HepG2 (cell line): ENCODE data around the gene CTNND2. TPM values are rescaled to one million over a fixed set of nuclear protein-coding genes. Genes with fewer than 3 reads are reported as not detected.

Experiments
- ATAC-seq: fragments of 200-7000 bp; cut with Tn5 transposase; 3 replicates; pipeline ENCODE4 v1.9.1; 2020; ENCODE audit warnings: mild to moderate bottlenecking, moderate library complexity
- BruUV-seq: library from RNA; stranded (reverse); fragments of 400-500 nt; replicated peaks from 2 replicates; lab custom pipeline; 2021; lab: Mats Ljungman, UMichigan
- CTCF ChIA-PET: fragments of 300-600 bp; formaldehyde crosslinking; extraction: SDS; loops from one replicate; lab custom pipeline; 2021; ENCODE audit warnings: low total read pairs, inconsistent platforms, low intra/inter-chr PET ratio; lab: Yijun Ruan, JAX
- POLR2A ChIA-PET: fragments of 350-600 bp; sonication (Branson Sonifier 250); formaldehyde crosslinking; loops from one replicate; lab custom pipeline; 2020; ENCODE audit warnings: antibody characterized with exemption, inconsistent platforms; lab: Yijun Ruan, JAX
- DNase-seq: peaks from one replicate; pipeline ENCODE4 v3.0.0-alpha.2; 2015; ENCODE audit warnings: low spot score
- FAIRE-seq: peaks from 3 replicates; lab custom pipeline; 2011; peaks lifted over from hg19 to GRCh38; lab: Jason Lieb, UNC
- H2AFZ ChIP-seq: one replicate; pipeline ENCODE4 v1.6.1; 2011; ENCODE audit warnings: low read length, inconsistent platforms
- H3K27ac ChIP-seq: fragments of 300-600 bp; 3 replicates; pipeline ENCODE4 v1.8.0; 2011; ENCODE audit warnings: mixed run types, mild to moderate bottlenecking, mixed read lengths, low read length, inconsistent platforms; ENCODE audit not compliant: insufficient read depth; ENCODE audit errors: extremely low read length
- H3K27me3 ChIP-seq, 2 experiments: fragments of 200-600 bp in 1 of 2; 2 replicates in 1 of 2; 3 replicates in 1 of 2; pipeline versions ENCODE4 v1.6.0 to v1.8.0; 2011; ENCODE audit warnings: low read length in 2 of 2, mild to moderate bottlenecking in 2 of 2, moderate library complexity in 2 of 2, inconsistent platforms in 1 of 2; ENCODE audit not compliant: insufficient read depth in 2 of 2, control insufficient read depth in 1 of 2
- H3K36me3 ChIP-seq, 2 experiments: fragments of 200-600 bp in 1 of 2; replicated peaks in 1 of 2; 2 replicates in 1 of 2; 3 replicates in 1 of 2; pipeline versions ENCODE4 v1.5.1 to v1.8.0; 2011; ENCODE audit warnings: low read length in 2 of 2, inconsistent platforms in 1 of 2; ENCODE audit not compliant: insufficient read depth in 2 of 2, control insufficient read depth in 1 of 2
- H3K4me1 ChIP-seq: 2 replicates; pipeline ENCODE4 v1.5.1; 2012; ENCODE audit warnings: low read length, inconsistent platforms; ENCODE audit not compliant: insufficient read depth
- H3K4me2 ChIP-seq: 2 replicates; pipeline ENCODE4 v1.6.0; 2011; ENCODE audit warnings: low read depth, low read length, inconsistent platforms
- H3K4me3 ChIP-seq, 3 experiments: fragments of 200-600 bp in 1 of 3; sonication (generic), shearing (Covaris generic) in 1 of 3; replicated peaks in 1 of 3; 2 replicates each; pipeline ENCODE4 v1.5.1; 2011 to 2016; ENCODE audit warnings: low read length in 3 of 3, inconsistent platforms in 2 of 3, low read depth in 2 of 3, mild to moderate bottlenecking in 2 of 3, control low read depth in 1 of 3, mixed read lengths in 1 of 3; ENCODE audit not compliant: insufficient read depth in 1 of 3
- H3K79me2 ChIP-seq: one replicate; pipeline ENCODE4 v1.6.1; 2011; ENCODE audit warnings: low read length, inconsistent platforms; ENCODE audit not compliant: insufficient read depth
- H3K9ac ChIP-seq: 2 replicates; pipeline ENCODE4 v1.6.0; 2011; ENCODE audit warnings: mild to moderate bottlenecking, low read depth, low read length, inconsistent platforms; ENCODE audit not compliant: insufficient read depth
- H3K9me3 ChIP-seq: 2 replicates; pipeline ENCODE4 v1.5.1; 2012; ENCODE audit warnings: mild to moderate bottlenecking, low read length
- H4K20me1 ChIP-seq: 2 replicates; pipeline ENCODE4 v1.6.0; 2011; ENCODE audit warnings: inconsistent platforms, mild to moderate bottlenecking, low read length, moderate library complexity; ENCODE audit not compliant: insufficient read depth
- ARID2 ChIP-seq: sonication (generic); formaldehyde crosslinking; IDR thresholded peaks from 2 replicates; pipeline ENCODE4 v1.8.1; 2022; ENCODE audit warnings: mild to moderate bottlenecking, missing genetic modification reagents, borderline replicate concordance
- ATF1 ChIP-seq: IDR thresholded peaks from 2 replicates; pipeline ENCODE4 v1.6.1; 2016; ENCODE audit warnings: mild to moderate bottlenecking, control low read depth
- BHLHE40 ChIP-seq: IDR thresholded peaks from 2 replicates; pipeline ENCODE4 v1.6.1; 2011; ENCODE audit warnings: low read length, improper control_type of control experiment
- BRCA1 ChIP-seq: sonication (generic); formaldehyde crosslinking; IDR thresholded peaks from 2 replicates; pipeline ENCODE4 v1.4.0; 2020; ENCODE audit warnings: missing genetic modification reagents
- CHCHD3 ChIP-seq: sonication (generic); formaldehyde crosslinking; IDR thresholded peaks from 2 replicates; pipeline ENCODE4 v1.8.0; 2022; ENCODE audit warnings: mild to moderate bottlenecking, missing genetic modification reagents, moderate library complexity
- HNRNPUL1 ChIP-seq: fragments of 200-400 bp; formaldehyde crosslinking; IDR thresholded peaks from 2 replicates; pipeline ENCODE4 v1.6.1; 2017; ENCODE audit warnings: low read depth, mild to moderate bottlenecking, low read length, moderate library complexity
- HOXA5 ChIP-seq: sonication (generic); formaldehyde crosslinking; IDR thresholded peaks from 2 replicates; pipeline ENCODE4 v1.4.0; 2020; ENCODE audit warnings: missing genetic modification reagents
- MAFF ChIP-seq: IDR thresholded peaks from 2 replicates; pipeline ENCODE4 v1.6.1; 2011; ENCODE audit warnings: low read depth, low read length, improper control_type of control experiment
- MTA3 ChIP-seq: sonication (generic); formaldehyde crosslinking; IDR thresholded peaks from 2 replicates; pipeline ENCODE4 v1.4.0; 2020; ENCODE audit warnings: missing genetic modification reagents
- POGK ChIP-seq: sonication (generic); formaldehyde crosslinking; conservative IDR thresholded peaks from 2 replicates; pipeline ENCODE4 v1.8.0; 2022; ENCODE audit warnings: mild to moderate bottlenecking, moderate library complexity, missing genetic modification reagents
- PRPF4 ChIP-seq: fragments of 200-400 bp; formaldehyde crosslinking; IDR thresholded peaks from 2 replicates; pipeline ENCODE4 v1.6.1; 2016; ENCODE audit warnings: low read length, low read depth; ENCODE audit not compliant: poor library complexity, severe bottlenecking
- YY1 ChIP-seq: IDR thresholded peaks from 2 replicates; pipeline ENCODE4 v1.6.1; 2011; ENCODE audit warnings: low read length, low read depth, moderate library complexity, mild to moderate bottlenecking; ENCODE audit not compliant: insufficient read depth, insufficient replicate concordance
- ZBTB42 ChIP-seq: sonication (generic); formaldehyde crosslinking; IDR thresholded peaks from 2 replicates; pipeline ENCODE4 v1.5.0; 2020; ENCODE audit warnings: mild to moderate bottlenecking, missing genetic modification reagents
- ZNF234 ChIP-seq: sonication (generic); formaldehyde crosslinking; conservative IDR thresholded peaks from 2 replicates; pipeline ENCODE4 v1.5.1; 2020; ENCODE audit warnings: mild to moderate bottlenecking, missing genetic modification reagents
- ZNF292 ChIP-seq: sonication (generic); formaldehyde crosslinking; IDR thresholded peaks from 2 replicates; pipeline ENCODE4 v1.8.1; 2022; ENCODE audit warnings: mild to moderate bottlenecking, low read depth, missing genetic modification reagents, borderline replicate concordance
- ZNF550 ChIP-seq: sonication (generic); formaldehyde crosslinking; IDR thresholded peaks from 2 replicates; pipeline ENCODE4 v1.4.0; 2020; ENCODE audit warnings: mild to moderate bottlenecking, missing genetic modification reagents, borderline replicate concordance
- ZNF556 ChIP-seq: sonication (generic); formaldehyde crosslinking; IDR thresholded peaks from 2 replicates; pipeline ENCODE4 v1.4.0; 2020; ENCODE audit warnings: mild to moderate bottlenecking, missing genetic modification reagents, borderline replicate concordance
- ZNF598 ChIP-seq: sonication (generic); formaldehyde crosslinking; IDR thresholded peaks from 2 replicates; pipeline ENCODE4 v1.5.1; 2020; ENCODE audit warnings: mild to moderate bottlenecking, missing genetic modification reagents, borderline replicate concordance
- ZNF790 ChIP-seq: sonication (generic); formaldehyde crosslinking; IDR thresholded peaks from 2 replicates; pipeline ENCODE4 v1.8.0; 2022; ENCODE audit warnings: missing genetic modification reagents, mild to moderate bottlenecking, borderline replicate concordance
- WGBS: methylation state at CpG from one replicate; pipeline ENCODE4 v1.1.6; 2017; ENCODE audit warnings: low lambda C conversion rate; 5-methylcytosine and 5-hydroxymethylcytosine counted together
- in situ Hi-C: cut with HindIII; loops from 2 replicates; pipeline ENCODE4 v1.10.0; 2017; ENCODE audit warnings: low pct_unique_long_range_greater_than_20kb; ENCODE audit not compliant: extremely low pct_ligation_motif_present
- intact Hi-C: fragments of 100-400 bp; cut with micrococcal nuclease; formaldehyde crosslinking; loops from one replicate; pipeline ENCODE4 v1.10.0; 2022; ENCODE audit not compliant: unreplicated experiment
- polyA plus RNA-seq, 8 experiments: library from polyadenylated mRNA; depleted of rRNA in 3 of 8; stranded (reverse) in 7 of 8; unstranded in 1 of 8; fragments of >200 nt; fragmentation: Illumina TruSeq in 4 of 8; extraction: Trizol in 4 of 8; gene quantifications; 2 replicates each; pipeline versions ENCODE4 v1.2.1 to v1.2.3, GENCODE V29; 2011 to 2016; ENCODE audit warnings: low read depth in 4 of 8, missing spikeins in 1 of 8, mixed read lengths in 1 of 8; ENCODE audit not compliant: insufficient read depth in 1 of 8
- total RNA-seq, 5 experiments: library from RNA; depleted of rRNA; stranded (reverse); fragments of >200 nt; fragmentation: Illumina TruSeq; extraction: Trizol; gene quantifications; 2 replicates each; pipeline ENCODE4 v1.2.3, GENCODE V29; 2016; ENCODE audit warnings: low read depth in 1 of 5

The CTNND2 gene
- total and polyA plus RNA-seq, 2 of the 13 experiments (the other 11 are each of a cell fraction or from before 2014, with no cell fraction given) = not detected

DNA sequence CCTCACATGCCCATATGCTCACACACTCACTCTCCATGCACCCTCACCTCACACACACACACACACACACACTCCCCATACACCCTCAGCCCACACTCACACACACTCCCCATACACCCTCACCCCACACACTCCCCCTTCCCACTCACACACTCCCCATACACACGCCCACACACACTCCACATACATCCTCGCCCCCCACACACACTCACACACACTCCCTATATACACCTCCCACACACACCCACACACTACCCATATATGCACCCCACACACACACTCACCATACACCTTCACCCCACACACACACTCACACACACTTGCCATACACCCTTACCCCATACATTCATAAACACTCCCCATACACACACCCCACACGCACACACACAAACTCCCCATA is 592.5 kb downstream of the CTNND2 start (continued):
- no peak for TF ChIP-seq MAFF
- TF ChIP-seq YY1 = no peak

GRCh38 chr5:11311272-11311671 is 593.0 kb downstream of the CTNND2 start:
- ChIA-PET CTCF (no interaction called here), POLR2A (no interaction called here)
- no peaks in the 10 kb centered on the region for H3K36me3 ChIP-seq
- FAIRE-seq = no peak
- ATAC-seq = no peak
- H4K20me1 ChIP-seq = no peaks in the 10 kb centered on the region
- H3K4me3 ChIP-seq = no peak overlapping the region
- intact Hi-C loops (no loop called here), in situ Hi-C loops (no loop called here)
- WGBS = 2% methylated on average over 1 of the region's 1 CpG
- H2AFZ ChIP-seq = no peak overlapping the region
- H3K27me3 ChIP-seq = no peaks in the 10 kb centered on the region
- H3K9me3 ChIP-seq = no peaks in the 10 kb centered on the region
- H3K4me2 ChIP-seq = no peak overlapping the region
- H3K27ac ChIP-seq = no peak overlapping the region
- TF ChIP-seq ZNF790 (CRISPR knock-in tag) (no peak), ZNF550 (CRISPR knock-in tag) (no peak), ZBTB42 (CRISPR knock-in tag) (no peak), PRPF4 (no peak), ZNF598 (no peak), ZNF292 (no peak), BHLHE40 (no peak), CHCHD3 (CRISPR knock-in tag) (no peak), ZNF556 (CRISPR knock-in tag) (no peak), ATF1 (CRISPR knock-in tag) (no peak), MTA3 (CRISPR knock-in tag) (no peak), BRCA1 (CRISPR knock-in tag) (no peak), HOXA5 (no peak), ZNF234 (CRISPR knock-in tag) (no peak), HNRNPUL1 (no peak), ARID2 (no peak), POGK (CRISPR knock-in tag) (no peak)
- no peaks in the 10 kb centered on the region for H3K79me2 ChIP-seq
- no TSS peak for BruUV-seq
- DNase-seq = no peak
- no peak overlapping the region for H3K9ac ChIP-seq
- H3K4me1 ChIP-seq = no peaks in the 10 kb centered on the region
